H1 (cell line): ENCODE measurements around the gene RALY. TPM values are rescaled to one million over a fixed set of nuclear protein-coding genes. Genes with fewer than 3 reads are reported as not detected.

Source experiments
- CHD7 ChIP-seq: fragments of 300-600 bp; sonication (generic); IDR thresholded peaks from 2 replicates; pipeline ENCODE4 v1.7.1; 2012; ENCODE audit warnings: low read length, moderate library complexity, mild to moderate bottlenecking, inconsistent platforms; ENCODE audit not compliant: insufficient replicate concordance
- polyA plus RNA-seq, 7 experiments: library from polyadenylated mRNA; depleted of rRNA in 3 of 7; stranded (reverse) in 5 of 7; unstranded in 2 of 7; fragments of >200 nt in 5 of 7; fragments of 200-250 nt in 2 of 7; gene quantifications; 1 replicate in 5 of 7; 2 replicates in 1 of 7; 4 replicates in 1 of 7; pipeline versions ENCODE4 v1.2.1 to v1.2.3, GENCODE V29; 2011 to 2013; ENCODE audit warnings: missing spikeins in 2 of 7, mixed read lengths in 2 of 7
- total RNA-seq: library from RNA; stranded (reverse); fragmentation: NEBNext Ultra II Directional; extraction: Animal tissue kit (Norgen Biotek cat#: 25700); gene quantifications from 2 replicates; pipeline ENCODE4 v1.2.1, GENCODE V29; 2021

Gene RALY
- total and polyA plus RNA-seq, 2 of the 8 experiments (the other 6 are each of a cell fraction or from before 2014, with no cell fraction given): 133 to 148 TPM

- TF ChIP-seq CHD7: no peak
Measured at GRCh38 chr20:33945391-33946081, 48.2 kb upstream of the RALY start (continued).
